ENCODE data around the gene WDR90. TPM values are rescaled to one million over a fixed set of nuclear protein-coding genes. Genes with fewer than 3 reads are reported as not detected.

The WDR90 gene
- polyA plus RNA-seq, 2 donors: 19.5 to 45.3 TPM

GRCh38 chr16:667113-667779 is 18.1 kb downstream of the WDR90 start:
- Histone ChIP-seq H3K27me3 (ENCODE audit: control insufficient read depth in 1 of 2, insufficient read depth in 2 of 2, low read length in 2 of 2) (no peaks in the 10 kb centered on the region), H3K9me3 (ENCODE audit: control insufficient read depth in 2 of 2, insufficient read depth in 1 of 2, low read depth in 1 of 2, low read length in 1 of 2) (no peaks in the 10 kb centered on the region), H3K4me3 (ENCODE audit: low read depth in 1 of 2, low read length in 2 of 2) (no peak overlapping the region), H3K4me1 (ENCODE audit: control insufficient read depth in 2 of 2, insufficient read depth in 2 of 2, low read length in 1 of 2) (peaks cover 12 to 19% of the 10 kb centered on the region in 2 donors), H3K27ac (ENCODE audit: low read depth in 2 of 2, low read length in 1 of 2) (peak overlapping the region; percentile 58 to 70), H3K36me3 (ENCODE audit: control insufficient read depth in 2 of 2, insufficient read depth in 2 of 2, low read length in 1 of 2) (peaks cover 16 to 34% of the 10 kb centered on the region in 2 donors)
- 63 to 79% methylated on average over 22 of the region's 22 CpGs for WGBS, 2 donors

GRCh38 chr16:667780-668518 is 18.8 kb downstream of the WDR90 start, which contains the start of gene RHOT2:
Gene RHOT2 (plus strand): TSS chr16:668132. CDS start chr16:668200, 68 bp downstream.
- WGBS, 2 donors: 1% methylated on average over 49 to 78 of the region's 78 CpGs
- H3K36me3 ChIP-seq (ENCODE audit: control insufficient read depth in 2 of 2, insufficient read depth in 2 of 2, low read length in 1 of 2): peaks cover 20 to 41% of the 10 kb centered on the region in 2 donors
- peak within 1 kb of the TSS; percentile 67 to 88 for H3K4me3 ChIP-seq (ENCODE audit: low read depth in 1 of 2, low read length in 2 of 2)
- H3K27me3 ChIP-seq (ENCODE audit: control insufficient read depth in 1 of 2, insufficient read depth in 2 of 2, low read length in 2 of 2): no peaks in the 10 kb centered on the region
- H3K27ac ChIP-seq (ENCODE audit: low read depth in 2 of 2, low read length in 1 of 2): peak within 1 kb of the TSS; percentile 70 to 87
- no peaks in the 10 kb centered on the region for H3K9me3 ChIP-seq (ENCODE audit: control insufficient read depth in 2 of 2, insufficient read depth in 1 of 2, low read depth in 1 of 2, low read length in 1 of 2)
- peaks cover 12 to 24% of the 10 kb centered on the region in 2 donors for H3K4me1 ChIP-seq (ENCODE audit: control insufficient read depth in 2 of 2, insufficient read depth in 2 of 2, low read length in 1 of 2)

- Histone ChIP-seq H3K4me3 (ENCODE audit: low read depth in 1 of 2, low read length in 2 of 2) (peak overlapping the region; percentile 67 to 88), H3K4me1 (ENCODE audit: control insufficient read depth in 2 of 2, insufficient read depth in 2 of 2, low read length in 1 of 2) (peaks cover 12 to 24% of the 10 kb centered on the region in 2 donors), H3K9me3 (ENCODE audit: control insufficient read depth in 2 of 2, insufficient read depth in 1 of 2, low read depth in 1 of 2, low read length in 1 of 2) (no peaks in the 10 kb centered on the region), H3K36me3 (ENCODE audit: control insufficient read depth in 2 of 2, insufficient read depth in 2 of 2, low read length in 1 of 2) (peaks cover 20 to 48% of the 10 kb centered on the region in 2 donors), H3K27me3 (ENCODE audit: control insufficient read depth in 1 of 2, insufficient read depth in 2 of 2, low read length in 2 of 2) (no peaks in the 10 kb centered on the region), H3K27ac (ENCODE audit: low read depth in 2 of 2, low read length in 1 of 2) (peak overlapping the region; percentile 70 to 87)
- 7 to 8% methylated on average over 48 to 50 of the region's 50 CpGs for WGBS, 2 donors
Measured at GRCh38 chr16:668519-669171, 19.5 kb downstream of the WDR90 start.

GRCh38 chr16:669666-670065 is 20.5 kb downstream of the WDR90 start:
- peaks cover 20 to 55% of the 10 kb centered on the region in 2 donors for H3K36me3 ChIP-seq (ENCODE audit: control insufficient read depth in 2 of 2, insufficient read depth in 2 of 2, low read length in 1 of 2)
- H3K27me3 ChIP-seq (ENCODE audit: control insufficient read depth in 1 of 2, insufficient read depth in 2 of 2, low read length in 2 of 2): no peaks in the 10 kb centered on the region
- WGBS, 2 donors: 92 to 95% methylated on average over 13 of the region's 13 CpGs
- H3K9me3 ChIP-seq (ENCODE audit: control insufficient read depth in 2 of 2, insufficient read depth in 1 of 2, low read depth in 1 of 2, low read length in 1 of 2): no peaks in the 10 kb centered on the region
- H3K27ac ChIP-seq (ENCODE audit: low read depth in 2 of 2, low read length in 1 of 2): no peak overlapping the region
- peaks cover 12 to 24% of the 10 kb centered on the region in 2 donors for H3K4me1 ChIP-seq (ENCODE audit: control insufficient read depth in 2 of 2, insufficient read depth in 2 of 2, low read length in 1 of 2)
- H3K4me3 ChIP-seq (ENCODE audit: low read depth in 1 of 2, low read length in 2 of 2): no peak overlapping the region

- Histone ChIP-seq H3K4me1 (ENCODE audit: control insufficient read depth in 2 of 2, insufficient read depth in 2 of 2, low read length in 1 of 2) (peaks cover 17 to 31% of the 10 kb centered on the region in 2 donors), H3K27ac (ENCODE audit: low read depth in 2 of 2, low read length in 1 of 2) (no peak overlapping the region), H3K4me3 (ENCODE audit: low read depth in 1 of 2, low read length in 2 of 2) (no peak overlapping the region), H3K27me3 (ENCODE audit: control insufficient read depth in 1 of 2, insufficient read depth in 2 of 2, low read length in 2 of 2) (no peaks in the 10 kb centered on the region), H3K36me3 (ENCODE audit: control insufficient read depth in 2 of 2, insufficient read depth in 2 of 2, low read length in 1 of 2) (peaks cover 20 to 55% of the 10 kb centered on the region in 2 donors), H3K9me3 (ENCODE audit: control insufficient read depth in 2 of 2, insufficient read depth in 1 of 2, low read depth in 1 of 2, low read length in 1 of 2) (no peaks in the 10 kb centered on the region)
- whole genome bisulfite sequencing, 2 donors: 90% methylated on average over 49 to 52 of the region's 52 CpGs
Measured at GRCh38 chr16:670485-671352, 21.6 kb downstream of the WDR90 start.

GRCh38 chr16:671353-672131 is 22.4 kb downstream of the WDR90 start:
- H3K4me3 ChIP-seq (ENCODE audit: low read depth in 1 of 2, low read length in 2 of 2): no peak overlapping the region
- no peaks in the 10 kb centered on the region for H3K9me3 ChIP-seq (ENCODE audit: control insufficient read depth in 2 of 2, insufficient read depth in 1 of 2, low read depth in 1 of 2, low read length in 1 of 2)
- 82 to 87% methylated on average over 35 to 40 of the region's 40 CpGs for WGBS, 2 donors
- peaks cover 20 to 48% of the 10 kb centered on the region in 2 donors for H3K36me3 ChIP-seq (ENCODE audit: control insufficient read depth in 2 of 2, insufficient read depth in 2 of 2, low read length in 1 of 2)
- no peak overlapping the region for H3K27ac ChIP-seq (ENCODE audit: low read depth in 2 of 2, low read length in 1 of 2)
- no peaks in the 10 kb centered on the region for H3K27me3 ChIP-seq (ENCODE audit: control insufficient read depth in 1 of 2, insufficient read depth in 2 of 2, low read length in 2 of 2)
- H3K4me1 ChIP-seq (ENCODE audit: control insufficient read depth in 2 of 2, insufficient read depth in 2 of 2, low read length in 1 of 2): peaks cover 18 to 36% of the 10 kb centered on the region in 2 donors

- Histone ChIP-seq H3K27me3 (ENCODE audit: control insufficient read depth in 1 of 2, insufficient read depth in 2 of 2, low read length in 2 of 2) (no peaks in the 10 kb centered on the region), H3K4me3 (ENCODE audit: low read depth in 1 of 2, low read length in 2 of 2) (no peak overlapping the region), H3K36me3 (ENCODE audit: control insufficient read depth in 2 of 2, insufficient read depth in 2 of 2, low read length in 1 of 2) (peaks cover 20 to 48% of the 10 kb centered on the region in 2 donors), H3K27ac (ENCODE audit: low read depth in 2 of 2, low read length in 1 of 2) (no peak overlapping the region), H3K4me1 (ENCODE audit: control insufficient read depth in 2 of 2, insufficient read depth in 2 of 2, low read length in 1 of 2) (peaks cover 14 to 38% of the 10 kb centered on the region in 2 donors), H3K9me3 (ENCODE audit: control insufficient read depth in 2 of 2, insufficient read depth in 1 of 2, low read depth in 1 of 2, low read length in 1 of 2) (no peaks in the 10 kb centered on the region)
- 93 to 94% methylated on average over 19 of the region's 19 CpGs for WGBS, 2 donors
Measured at GRCh38 chr16:672371-672770, 23.2 kb downstream of the WDR90 start.

GRCh38 chr16:672851-673250 is 23.7 kb downstream of the WDR90 start:
- H3K4me3 ChIP-seq (ENCODE audit: low read depth in 1 of 2, low read length in 2 of 2): no peak overlapping the region
- 89 to 94% methylated on average over 21 of the region's 21 CpGs for WGBS, 2 donors
- H3K27me3 ChIP-seq (ENCODE audit: control insufficient read depth in 1 of 2, insufficient read depth in 2 of 2, low read length in 2 of 2): no peaks in the 10 kb centered on the region
- no peak overlapping the region for H3K27ac ChIP-seq (ENCODE audit: low read depth in 2 of 2, low read length in 1 of 2)
- H3K4me1 ChIP-seq (ENCODE audit: control insufficient read depth in 2 of 2, insufficient read depth in 2 of 2, low read length in 1 of 2): peaks cover 13 to 40% of the 10 kb centered on the region in 2 donors
- no peaks in the 10 kb centered on the region for H3K9me3 ChIP-seq (ENCODE audit: control insufficient read depth in 2 of 2, insufficient read depth in 1 of 2, low read depth in 1 of 2, low read length in 1 of 2)
- H3K36me3 ChIP-seq (ENCODE audit: control insufficient read depth in 2 of 2, insufficient read depth in 2 of 2, low read length in 1 of 2): peaks cover 20 to 48% of the 10 kb centered on the region in 2 donors
